NOMO-1 treated with DMSO at 0.1 percent for 48 hours (cell line): Measurements from ENCODE around the gene ARHGAP44.
"Not testable (repeated sequence)": the region's sequence is repeated elsewhere in the genome, so short reads cannot be mapped to it uniquely, and the experiment has no call there.

Experiments
- DNase-seq: peaks from one replicate; lab custom pipeline; 2025; ENCODE audit not compliant: unreplicated experiment; lab: John Stamatoyannopoulos, UW

ARHGAP44 gene

DNA sequence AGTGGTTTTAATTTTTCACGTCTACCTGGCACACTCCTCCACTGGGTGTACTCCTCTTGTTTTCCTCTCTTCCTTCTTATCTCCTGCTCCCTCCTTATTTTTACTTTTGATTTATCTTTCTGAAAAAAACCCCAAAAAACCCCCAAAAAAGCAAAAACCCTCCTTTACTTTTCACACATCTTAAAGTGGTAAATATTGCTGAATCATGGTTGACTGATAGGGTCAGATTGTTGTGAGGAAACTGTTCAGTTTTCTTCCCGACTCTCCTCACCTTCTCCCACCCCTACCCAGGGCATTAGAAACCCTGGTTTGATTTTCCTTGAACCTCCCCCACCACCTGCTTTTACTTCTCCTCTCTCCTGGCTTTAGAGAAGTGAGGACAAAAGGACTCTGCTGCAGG is 25.4 kb downstream of the ARHGAP44 start:
- DNase-seq: no peak

DNA sequence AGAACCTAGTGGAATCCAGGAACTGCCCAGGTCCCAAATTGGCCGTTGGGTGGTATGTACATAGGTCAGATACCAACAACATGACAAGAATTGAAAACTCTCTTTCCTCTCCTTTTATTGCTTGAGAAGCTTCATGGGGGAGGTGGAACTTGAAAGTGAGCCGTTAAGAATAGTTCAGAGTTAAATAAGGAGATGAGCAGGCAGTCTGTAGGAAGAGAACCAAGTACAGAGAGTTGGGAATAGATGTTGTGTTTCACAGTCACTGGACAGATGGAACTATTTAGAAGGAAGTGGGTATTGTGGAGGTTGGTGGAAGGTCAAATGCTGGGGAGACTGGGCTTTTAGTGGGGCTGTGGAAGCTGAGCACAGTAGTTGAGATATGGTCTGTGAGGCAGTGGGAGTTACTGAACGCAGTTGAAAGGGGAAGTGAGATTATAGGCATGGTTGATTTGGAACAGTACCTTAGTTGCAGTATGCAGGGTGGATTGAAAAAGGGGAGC is 26.4 kb downstream of the ARHGAP44 start:
- DNase-seq: peak; percentile 73

DNA sequence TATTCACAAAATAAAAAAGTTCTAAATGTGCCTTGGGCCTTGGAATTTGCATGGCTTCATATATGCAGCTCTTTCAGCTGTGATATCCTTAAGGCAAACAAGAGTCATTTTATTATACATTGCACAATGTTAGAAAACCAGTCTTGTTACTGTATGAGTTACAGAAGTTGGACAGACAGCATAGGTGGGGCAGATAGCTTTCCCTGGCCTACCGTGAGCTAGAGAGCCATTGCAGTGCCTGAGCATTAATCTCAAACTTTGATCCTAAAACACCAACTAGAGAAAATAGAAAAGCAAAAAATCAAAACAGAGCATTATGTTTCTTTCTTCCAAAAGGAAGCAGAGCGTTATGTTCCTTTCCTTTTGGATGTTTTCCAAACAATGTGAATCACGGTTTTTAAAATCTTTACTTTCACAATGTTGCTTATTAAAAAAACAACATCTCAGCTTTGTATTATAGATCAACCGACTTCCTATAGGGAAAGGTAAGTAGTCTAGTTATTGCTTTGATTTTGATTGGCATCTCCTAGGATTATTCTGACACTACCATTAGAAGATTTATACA is 32.2 kb downstream of the ARHGAP44 start:
- no peak for DNase-seq

DNA sequence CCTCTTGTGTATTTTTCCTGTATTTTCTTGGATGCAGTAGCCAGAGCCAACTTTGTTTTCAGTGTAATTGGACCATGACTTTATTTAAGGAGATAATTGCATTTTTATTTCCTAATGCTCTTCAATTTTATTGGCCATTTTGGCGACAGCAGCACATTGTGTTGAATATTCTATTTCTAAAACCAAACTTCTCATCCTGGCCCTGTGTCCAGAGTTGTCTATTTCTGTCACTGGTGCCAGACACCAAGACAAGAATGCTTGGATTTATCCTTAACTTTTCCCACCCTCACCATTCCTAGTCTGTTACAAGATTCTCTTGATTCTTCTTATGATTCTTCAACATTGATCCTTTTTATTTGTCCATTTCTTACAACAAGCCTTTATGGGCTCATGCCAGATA is 37.1 kb downstream of the ARHGAP44 start:
- no peak for DNase-seq

DNA sequence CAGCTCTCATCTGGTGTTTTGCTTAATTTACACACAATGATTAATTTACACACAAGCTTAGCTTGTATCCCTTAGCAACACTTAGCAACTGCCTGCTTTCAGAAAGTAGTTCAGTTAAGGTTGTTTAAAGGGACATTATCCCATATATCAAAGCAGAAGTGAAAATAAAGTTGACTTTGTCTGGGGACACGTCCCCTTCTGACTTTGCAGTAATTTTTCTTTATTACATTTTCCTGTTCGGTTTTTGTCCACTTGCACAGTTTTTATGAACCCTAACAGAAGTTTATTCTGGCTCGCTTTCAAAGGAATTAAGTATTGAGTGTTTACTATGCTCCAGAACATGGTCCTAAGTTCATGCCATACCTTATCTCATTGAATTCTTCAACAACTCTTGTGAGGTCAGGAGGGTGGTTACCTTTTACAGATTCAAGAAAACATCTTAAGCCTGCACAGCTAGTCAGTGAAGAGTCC is 41.5 kb downstream of the ARHGAP44 start:
- peak; percentile 89 for DNase-seq

DNA sequence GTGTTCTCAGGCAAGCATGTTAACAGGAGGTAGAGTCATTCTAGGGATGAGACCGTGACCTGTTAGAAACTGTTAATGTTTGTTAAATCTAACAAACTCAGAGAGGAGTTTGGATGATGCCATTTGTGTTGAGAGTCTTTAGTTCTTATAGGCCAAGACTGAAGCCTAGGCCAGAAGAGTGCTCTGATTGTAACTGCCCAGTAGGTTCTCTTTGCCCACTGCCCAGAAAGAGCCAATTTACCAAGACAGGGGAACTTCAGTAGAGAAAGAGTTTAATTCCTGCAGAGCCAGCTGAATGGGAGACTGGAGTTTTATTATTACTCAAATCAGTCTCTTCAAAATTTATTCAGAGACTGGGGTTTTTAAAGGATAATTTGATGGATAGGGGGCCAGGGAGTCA is 42.5 kb downstream of the ARHGAP44 start:
- DNase-seq: no peak

DNA sequence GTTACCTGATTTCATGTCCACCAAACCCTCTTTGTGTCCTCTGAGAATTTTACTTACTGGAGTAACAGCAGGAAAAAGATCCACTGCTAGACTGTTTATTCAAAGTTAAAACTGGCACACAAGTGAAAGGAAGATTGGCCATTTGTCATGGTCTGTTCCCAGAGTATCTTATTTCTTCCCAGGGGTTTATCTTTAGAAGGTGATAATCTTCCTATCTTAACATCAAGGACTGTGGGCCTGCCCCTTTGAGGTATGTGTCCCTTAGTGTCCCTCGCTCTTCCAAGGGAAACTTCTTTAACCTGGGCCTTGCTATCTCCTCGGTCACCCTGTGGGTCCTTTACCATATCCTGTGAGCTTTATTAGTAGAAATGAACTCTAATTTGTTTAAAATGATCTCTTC is 49.7 kb downstream of the ARHGAP44 start:
- DNase-seq: no peak

DNA sequence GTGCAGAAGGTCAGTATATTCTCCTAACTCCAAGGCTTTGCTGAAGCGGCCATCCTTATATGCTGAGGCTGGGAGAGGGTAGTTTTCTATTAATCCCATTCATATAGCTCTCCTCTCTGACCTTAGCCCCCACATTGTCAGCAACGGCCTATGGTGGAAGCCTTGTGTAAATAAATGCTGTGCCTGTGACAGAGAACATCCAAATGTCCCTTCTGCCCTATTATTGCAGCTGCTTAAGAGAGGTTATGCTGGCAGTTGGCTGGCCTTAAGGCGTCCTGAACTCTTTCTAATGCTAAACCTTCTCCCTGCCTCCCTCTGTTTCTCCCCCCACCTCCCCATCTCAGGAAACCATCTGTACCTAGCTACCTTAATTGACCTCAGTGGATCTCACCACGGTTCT is 53.6 kb downstream of the ARHGAP44 start:
- no peak for DNase-seq

DNA sequence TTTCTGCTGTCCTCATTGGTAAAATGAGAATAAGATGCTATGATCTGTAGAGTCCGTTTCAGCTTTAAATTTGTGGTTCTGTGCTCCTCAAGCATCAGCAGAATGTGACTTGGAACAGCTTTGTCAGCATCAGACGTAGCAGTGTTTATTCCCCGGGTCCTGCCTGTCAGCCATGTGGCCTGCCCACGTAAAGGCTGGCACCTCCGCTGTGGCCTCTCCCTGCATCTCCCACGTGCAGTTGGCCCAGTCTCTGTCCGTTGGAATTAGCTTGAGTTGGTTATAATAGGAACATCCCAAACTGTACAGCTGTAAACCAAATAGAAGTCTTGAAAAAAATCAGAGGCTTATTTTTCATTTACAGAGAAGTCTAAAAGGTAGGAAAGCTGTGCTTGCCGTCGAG is 61.7 kb downstream of the ARHGAP44 start:
- no peak for DNase-seq

DNA sequence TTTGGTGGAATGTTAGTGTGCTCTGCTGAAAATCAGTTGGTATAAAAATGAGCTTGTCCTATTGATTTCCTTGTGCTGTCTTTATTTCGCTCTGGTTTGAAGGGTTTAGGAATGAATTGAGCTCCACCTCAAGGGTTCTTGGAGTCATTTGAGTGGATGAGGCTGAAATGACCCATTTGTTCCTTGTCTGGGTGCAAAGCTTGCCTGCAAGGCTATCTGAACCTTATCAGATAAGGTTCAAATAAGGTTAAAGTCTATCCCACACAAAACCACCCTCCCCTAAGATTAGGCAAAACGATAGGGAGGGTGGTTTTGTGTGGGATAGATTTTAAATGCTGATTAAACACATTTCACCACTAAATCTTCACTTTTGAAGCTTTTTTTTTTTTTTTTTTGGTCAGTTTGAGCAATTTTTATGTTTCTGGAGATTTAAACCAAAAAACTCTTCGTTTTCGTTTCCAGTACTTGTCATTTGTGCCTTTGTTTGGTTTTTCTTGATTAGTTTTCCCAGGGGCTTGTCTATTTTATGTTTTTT is 62.7 kb downstream of the ARHGAP44 start:
- DNase-seq: no peak

DNA sequence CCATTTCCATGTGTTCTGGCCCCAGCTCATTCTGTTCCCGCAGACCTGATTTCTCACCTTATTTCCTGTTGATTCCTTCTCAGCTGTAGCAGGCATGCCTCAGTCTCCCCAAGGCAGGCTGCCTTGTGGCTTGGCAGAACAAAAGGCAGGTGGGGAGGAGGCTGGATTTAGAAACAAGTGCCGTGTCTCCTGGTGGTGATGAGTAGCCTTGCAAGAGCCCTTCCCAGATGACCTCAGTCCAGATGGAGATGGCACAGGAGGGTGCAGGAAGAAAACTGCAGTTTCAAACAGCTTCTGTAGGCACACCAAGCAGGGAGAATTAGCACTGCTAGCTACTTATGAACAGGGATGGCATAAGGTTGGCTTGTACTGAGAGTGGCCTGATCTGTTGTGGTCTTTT is 64.6 kb downstream of the ARHGAP44 start:
- no peak for DNase-seq

DNA sequence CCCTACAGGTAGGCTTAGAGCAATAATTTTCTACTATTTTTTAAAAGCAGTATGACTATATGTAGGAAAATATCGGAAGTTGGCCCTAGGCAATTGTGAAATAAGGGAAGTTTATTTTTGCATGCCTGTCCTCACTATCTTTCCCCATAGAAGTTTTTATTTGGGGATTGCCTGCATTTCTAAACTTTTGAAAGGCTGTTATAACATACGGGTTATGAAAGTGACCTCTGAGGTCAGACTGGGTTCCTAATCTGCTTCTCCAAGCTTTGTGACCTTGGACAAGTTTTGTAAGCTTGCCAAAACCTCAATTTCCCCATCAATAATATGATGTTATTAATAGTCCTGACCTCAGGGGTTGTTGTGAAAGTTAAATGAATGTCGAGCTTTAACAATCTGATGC is 67.1 kb downstream of the ARHGAP44 start:
- peak; percentile 94 for DNase-seq

DNA sequence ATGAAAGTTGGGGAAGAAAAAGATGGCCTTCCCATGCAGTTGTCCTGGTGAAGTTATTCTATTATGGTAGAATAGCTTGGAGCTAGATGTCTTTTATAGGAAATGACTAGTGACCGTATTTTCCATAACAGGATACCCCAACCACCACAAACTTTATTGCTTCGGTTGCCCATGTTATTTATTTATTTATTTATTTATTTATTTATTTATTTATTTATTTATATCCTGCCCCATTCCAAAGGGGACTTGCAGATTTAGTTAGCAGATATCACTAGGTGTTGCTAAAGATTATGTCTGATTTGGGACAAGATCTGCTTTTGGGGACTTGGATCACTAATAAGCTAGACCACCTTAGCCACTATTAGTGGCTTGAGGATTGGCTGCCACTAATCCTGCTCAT is 68.3 kb downstream of the ARHGAP44 start:
- no peak for DNase-seq

DNA sequence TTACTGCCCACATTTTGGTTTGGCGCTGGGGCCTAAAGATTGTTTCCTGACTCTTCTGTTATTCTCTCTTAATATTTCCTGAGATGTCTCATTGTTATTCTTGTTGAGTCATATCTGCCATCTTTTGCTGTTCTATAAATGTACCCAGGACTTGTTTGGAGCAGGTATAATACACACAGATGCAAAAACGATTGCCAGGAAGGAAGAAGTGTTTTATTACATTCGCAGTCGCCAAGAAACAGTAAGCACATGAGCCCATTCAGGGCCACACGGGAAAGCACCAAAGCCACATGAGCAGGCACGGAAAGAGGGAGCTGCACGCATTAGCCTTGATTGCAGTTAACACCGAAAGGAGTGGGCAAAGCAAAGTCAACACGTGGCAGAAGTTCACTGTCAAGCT is 70.2 kb downstream of the ARHGAP44 start:
- no peak for DNase-seq

DNA sequence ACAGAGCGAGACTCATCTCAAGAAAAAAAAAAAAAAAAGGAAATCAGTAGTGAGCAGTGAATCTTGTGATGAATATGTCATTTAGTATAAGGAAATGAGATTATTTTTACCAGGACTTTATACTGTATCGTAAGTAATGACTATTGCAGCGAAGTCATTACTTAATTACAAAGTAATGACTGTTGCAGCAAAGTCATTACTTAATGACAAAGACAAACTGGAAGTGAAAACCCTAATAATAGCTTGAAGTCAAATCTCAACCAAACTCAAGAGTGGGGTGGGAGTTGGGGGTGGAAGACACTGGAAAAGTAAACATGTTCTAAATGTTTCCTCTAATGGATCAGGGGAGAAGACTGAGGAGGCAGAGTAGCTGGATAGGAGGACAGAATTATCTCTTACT is 76.5 kb downstream of the ARHGAP44 start:
- no peak for DNase-seq

DNA sequence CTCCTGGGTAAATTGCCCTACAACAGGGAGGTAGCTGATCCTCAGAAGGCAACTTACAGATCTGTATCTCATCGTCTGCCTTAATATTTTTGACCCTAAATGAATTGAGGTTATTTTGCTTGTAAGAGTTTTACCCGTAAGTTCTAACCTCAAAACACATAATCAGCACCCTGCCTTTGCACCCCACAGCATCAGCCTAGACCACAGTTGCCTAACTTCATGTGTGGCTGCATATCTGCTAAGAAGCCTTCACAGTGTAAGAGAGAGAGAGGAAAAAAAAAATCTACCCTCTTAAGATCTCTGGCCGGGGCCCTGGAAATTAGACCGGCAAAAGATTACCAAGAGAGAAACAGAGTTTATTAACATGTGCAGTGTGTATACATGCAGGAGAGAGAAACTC is 76.9 kb downstream of the ARHGAP44 start:
- peak; percentile 12 for DNase-seq

DNA sequence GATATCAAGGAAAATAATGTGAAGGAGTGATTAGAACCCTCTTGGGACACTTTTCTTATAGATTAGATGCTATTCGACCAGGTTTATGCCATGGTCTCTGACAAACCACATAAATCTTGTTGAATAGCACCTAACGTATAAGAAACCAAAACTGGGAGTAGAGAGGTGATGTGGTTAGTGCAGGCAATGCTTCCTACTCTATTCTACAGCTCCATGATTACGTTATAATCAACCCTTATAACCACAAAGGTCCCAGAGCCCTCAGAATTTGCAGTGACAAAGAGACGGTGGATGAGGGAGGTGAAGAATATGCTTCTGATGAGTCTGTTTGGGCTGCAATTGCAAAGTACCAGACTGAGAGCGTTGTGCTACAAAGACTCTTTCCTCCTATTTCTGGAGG is 78.4 kb downstream of the ARHGAP44 start:
- no peak for DNase-seq

DNA sequence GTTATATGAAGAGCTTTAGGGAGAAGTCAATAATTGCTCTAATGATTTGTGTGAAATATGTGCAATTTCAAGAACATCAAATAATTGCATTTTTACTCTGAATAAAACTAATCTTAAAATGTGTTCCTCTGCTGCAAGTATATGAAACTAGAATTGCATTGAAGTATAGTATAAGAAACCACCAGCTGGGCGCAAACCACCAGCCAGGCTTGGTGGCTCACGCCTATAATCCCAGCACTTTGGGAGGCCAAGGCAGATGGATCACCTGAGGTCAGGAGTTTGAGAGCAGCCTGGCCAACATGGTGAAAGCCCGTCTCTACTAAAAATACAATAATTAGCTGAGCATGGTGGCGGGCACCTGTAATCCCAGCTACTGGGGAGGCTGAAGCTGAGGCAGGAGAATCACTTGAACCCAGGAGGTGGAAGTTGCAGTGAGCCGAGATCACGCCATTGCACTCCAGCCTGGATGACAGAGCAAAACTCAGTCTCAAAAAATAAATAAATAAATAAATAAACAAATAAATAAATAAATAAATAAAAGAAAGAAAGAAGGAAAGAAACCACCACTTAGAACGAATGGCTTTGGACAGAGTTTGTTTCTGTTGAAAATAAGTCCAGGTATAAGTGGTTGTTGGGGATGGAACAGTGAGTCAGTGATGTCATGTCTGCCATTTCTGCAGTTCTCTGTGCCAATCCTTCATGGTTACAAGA is 84.3 kb downstream of the ARHGAP44 start:
- not testable (repeated sequence) for DNase-seq

DNA sequence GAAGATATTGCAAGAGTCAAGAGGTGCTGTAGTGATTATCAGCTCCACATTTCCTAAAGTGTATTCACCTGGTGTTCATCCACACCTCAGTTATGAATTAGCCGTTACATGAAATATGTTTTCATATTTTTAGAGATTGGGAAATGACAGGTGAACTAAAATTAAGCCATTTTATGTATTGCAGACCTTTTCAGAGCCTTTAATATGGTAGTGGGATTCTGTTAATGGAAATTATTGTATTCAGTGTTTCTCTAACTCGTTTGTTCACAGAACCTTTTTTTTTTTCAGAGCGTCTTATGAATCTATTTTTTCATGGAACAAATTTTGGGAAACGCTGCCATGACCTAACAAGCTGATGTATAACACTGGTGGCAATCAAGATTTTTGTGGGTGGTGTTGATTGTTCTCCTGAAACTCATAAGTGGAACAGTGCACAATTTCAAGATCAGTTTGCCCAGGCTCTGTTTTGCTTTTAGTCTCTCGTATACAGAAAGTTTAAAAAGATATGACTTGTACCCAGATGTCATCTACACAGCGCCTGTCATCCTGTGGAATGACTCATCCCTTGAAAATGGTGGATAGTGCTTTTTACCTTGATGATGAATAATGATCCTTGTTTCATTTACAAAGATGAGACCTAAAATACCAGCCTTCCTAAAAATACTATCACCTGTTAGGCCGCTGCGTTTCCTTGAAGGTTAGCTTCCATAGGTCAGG is 88.8 kb downstream of the ARHGAP44 start:
- DNase-seq: no peak

DNA sequence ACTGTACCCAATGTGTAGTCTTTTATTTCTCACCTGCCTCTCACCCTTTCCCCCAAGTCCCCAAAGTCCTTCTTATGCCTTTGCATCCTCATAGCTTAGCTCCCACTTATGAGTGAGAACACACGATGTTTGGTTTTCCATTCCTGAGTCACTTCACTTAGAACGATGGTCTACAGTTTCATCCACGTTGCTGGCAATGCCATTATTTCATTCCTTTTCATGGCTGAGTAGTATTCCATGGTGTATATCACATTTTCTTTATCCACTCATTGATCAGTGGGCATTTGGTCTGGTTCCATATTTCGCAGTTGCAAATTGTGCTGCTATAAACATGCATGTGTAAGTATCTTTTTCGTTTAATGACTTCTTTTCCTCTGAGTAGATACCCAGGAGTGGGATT is 89.8 kb downstream of the ARHGAP44 start:
- not testable (repeated sequence) for DNase-seq

DNA sequence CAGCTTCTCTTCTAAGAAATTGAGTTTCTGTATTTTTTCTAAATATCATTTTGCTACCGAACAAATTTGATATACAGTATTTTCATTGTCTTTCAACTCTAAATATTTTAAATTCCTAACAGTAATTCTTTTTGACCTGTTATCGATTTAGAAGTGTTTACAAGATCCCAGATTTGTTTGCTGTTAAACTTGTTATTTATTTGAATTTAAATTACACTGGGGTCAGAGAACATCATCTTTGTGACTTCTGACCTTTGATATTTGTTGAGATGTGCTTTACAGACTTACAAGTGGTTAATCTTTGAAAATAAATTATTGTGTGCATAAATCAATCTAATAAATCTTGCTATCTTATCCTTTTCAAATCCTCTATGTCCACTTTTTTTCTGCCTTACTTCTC is 94.2 kb downstream of the ARHGAP44 start:
- DNase-seq: no peak

DNA sequence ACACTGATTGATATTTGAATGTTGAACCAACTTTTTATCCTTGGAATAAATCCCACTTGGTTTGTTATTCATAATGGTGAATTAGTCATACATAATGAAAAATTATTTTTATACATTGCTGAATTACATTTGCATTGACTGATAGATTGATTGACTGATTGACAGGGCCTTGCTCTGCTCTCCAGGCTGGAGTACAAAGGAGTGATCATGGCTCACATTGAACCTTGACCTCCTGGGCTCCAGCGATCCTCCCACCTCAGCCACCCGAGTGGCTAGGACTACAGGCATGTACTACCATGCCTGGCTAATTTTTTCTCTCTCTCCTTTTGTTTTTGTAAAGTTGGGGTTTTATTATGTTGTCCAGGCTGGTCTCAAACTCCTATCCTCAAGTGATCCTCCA is 97.8 kb downstream of the ARHGAP44 start:
- no peak for DNase-seq
